Measurements from ENCODE around the gene UCHL5. TPM values are rescaled to one million over a fixed set of nuclear protein-coding genes. Genes with fewer than 3 reads are reported as not detected.

Gene UCHL5
- total and polyA plus RNA-seq, 2 of the 13 experiments (the other 11 are each of a cell fraction or from before 2014, with no cell fraction given), result 18.2 to 44.1 TPM

DNA sequence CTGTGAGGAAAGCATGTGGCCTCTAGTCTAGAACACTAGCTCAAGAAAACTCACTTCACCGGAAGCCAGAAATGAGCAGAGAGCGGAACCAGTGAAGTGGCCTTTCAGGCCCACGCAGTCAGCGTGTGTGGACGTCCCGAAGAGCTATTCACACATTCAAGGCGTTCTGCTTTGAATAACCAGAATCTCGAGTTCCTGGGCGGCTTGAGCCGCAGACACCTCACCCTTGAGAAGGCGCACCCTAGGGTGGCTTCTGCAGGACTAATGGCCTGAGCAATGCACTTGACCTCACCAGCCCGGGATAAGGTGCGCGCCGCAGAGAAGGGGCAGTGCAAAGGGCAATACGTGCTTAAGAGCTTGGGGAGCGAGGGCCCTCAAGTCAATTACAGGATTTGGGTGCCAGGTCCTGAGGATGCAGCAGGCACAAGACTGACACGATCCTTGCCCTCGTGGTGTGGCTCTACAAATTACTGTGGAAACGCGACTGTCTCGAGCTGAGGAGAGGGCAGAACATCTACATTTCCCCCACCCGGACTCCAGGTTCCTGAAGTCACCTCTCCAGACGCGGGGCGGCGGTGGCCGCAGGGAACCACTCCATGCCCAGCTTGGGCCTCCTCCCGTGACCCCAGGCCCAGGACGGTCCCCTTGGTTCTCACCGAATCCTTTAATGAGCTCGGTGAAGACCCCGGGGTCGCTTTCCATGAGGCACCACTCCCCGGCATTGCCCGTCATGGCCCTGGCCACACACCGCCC lies 455 bp downstream of the UCHL5 start (continued):
- TF ChIP-seq, protein P1, sequence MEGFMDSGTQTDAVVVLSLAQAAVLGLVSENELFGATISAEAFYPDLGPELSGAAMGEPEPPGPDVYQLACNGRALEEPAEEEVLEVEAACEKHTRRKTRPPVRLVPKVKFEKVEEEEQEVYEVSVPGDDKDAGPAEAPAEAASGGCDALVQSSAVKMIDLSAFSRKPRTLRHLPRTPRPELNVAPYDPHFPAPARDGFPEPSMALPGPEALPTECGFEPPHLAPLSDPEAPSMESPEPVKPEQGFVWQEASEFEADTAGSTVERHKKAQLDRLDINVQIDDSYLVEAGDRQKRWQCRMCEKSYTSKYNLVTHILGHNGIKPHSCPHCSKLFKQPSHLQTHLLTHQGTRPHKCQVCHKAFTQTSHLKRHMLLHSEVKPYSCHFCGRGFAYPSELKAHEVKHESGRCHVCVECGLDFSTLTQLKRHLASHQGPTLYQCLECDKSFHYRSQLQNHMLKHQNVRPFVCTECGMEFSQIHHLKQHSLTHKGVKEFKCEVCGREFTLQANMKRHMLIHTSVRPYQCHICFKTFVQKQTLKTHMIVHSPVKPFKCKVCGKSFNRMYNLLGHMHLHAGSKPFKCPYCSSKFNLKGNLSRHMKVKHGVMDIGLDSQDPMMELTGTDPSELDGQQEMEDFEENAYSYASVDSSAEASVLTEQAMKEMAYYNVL (CRISPR knock-in tag; IDR thresholded peaks at IDR 0.05; ENCODE audit: borderline replicate concordance), result no peak; the same call in 1 of the 2 replicates
- peak; percentile 46; the same call in 1 of the 2 replicates for TF ChIP-seq ZKSCAN8 (CRISPR knock-in tag; IDR thresholded peaks at IDR 0.05; ENCODE audit: borderline replicate concordance)
- TF ChIP-seq, protein P2, sequence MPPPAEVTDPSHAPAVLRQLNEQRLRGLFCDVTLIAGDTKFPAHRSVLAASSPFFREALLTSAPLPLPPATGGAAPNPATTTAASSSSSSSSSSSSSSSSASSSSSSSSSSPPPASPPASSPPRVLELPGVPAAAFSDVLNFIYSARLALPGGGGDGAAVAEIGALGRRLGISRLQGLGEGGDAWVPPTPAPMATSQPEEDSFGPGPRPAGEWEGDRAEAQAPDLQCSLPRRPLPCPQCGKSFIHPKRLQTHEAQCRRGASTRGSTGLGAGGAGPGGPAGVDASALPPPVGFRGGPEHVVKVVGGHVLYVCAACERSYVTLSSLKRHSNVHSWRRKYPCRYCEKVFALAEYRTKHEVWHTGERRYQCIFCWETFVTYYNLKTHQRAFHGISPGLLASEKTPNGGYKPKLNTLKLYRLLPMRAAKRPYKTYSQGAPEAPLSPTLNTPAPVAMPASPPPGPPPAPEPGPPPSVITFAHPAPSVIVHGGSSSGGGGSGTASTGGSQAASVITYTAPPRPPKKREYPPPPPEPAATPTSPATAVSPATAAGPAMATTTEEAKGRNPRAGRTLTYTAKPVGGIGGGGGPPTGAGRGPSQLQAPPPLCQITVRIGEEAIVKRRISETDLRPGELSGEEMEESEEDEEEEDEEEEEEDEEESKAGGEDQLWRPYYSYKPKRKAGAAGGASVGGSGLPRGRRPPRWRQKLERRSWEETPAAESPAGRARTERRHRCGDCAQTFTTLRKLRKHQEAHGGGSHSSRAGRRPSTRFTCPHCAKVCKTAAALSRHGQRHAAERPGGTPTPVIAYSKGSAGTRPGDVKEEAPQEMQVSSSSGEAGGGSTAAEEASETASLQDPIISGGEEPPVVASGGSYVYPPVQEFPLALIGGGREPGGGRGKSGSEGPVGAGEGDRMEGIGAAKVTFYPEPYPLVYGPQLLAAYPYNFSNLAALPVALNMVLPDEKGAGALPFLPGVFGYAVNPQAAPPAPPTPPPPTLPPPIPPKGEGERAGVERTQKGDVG (CRISPR knock-in tag; IDR thresholded peaks at IDR 0.05; ENCODE audit: borderline replicate concordance), result no peak
- TF ChIP-seq, protein P3, sequence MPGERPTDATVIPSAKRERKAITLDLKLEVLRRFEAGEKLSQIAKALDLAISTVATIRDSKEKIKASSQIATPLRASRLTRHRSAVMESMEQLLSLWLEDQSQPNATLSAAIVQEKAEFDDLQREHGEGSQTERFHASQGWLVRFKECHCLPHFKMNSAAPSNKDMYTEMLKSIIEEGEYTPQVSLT (CRISPR knock-in tag; IDR thresholded peaks at IDR 0.05; ENCODE audit: borderline replicate concordance, low read depth), result no peak
- TF ChIP-seq, protein P4, sequence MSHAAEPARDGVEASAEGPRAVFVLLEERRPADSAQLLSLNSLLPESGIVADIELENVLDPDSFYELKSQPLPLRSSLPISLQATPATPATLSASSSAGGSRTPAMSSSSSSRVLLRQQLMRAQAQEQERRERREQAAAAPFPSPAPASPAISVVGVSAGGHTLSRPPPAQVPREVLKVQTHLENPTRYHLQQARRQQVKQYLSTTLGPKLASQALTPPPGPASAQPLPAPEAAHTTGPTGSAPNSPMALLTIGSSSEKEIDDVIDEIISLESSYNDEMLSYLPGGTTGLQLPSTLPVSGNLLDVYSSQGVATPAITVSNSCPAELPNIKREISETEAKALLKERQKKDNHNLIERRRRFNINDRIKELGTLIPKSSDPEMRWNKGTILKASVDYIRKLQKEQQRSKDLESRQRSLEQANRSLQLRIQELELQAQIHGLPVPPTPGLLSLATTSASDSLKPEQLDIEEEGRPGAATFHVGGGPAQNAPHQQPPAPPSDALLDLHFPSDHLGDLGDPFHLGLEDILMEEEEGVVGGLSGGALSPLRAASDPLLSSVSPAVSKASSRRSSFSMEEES (CRISPR knock-in tag; IDR thresholded peaks at IDR 0.05), result 0 out of 2 replicates have a peak, but pooled peaks have one; percentile 19
- TF ChIP-seq PCBP2 (optimal IDR thresholded peaks at IDR 0.05; ENCODE audit: low read depth, low read length, poor library complexity, severe bottlenecking), result no peak
- no peak for TF ChIP-seq AKAP8 (CRISPR knock-in tag; IDR thresholded peaks at IDR 0.05)
- TF ChIP-seq ZNF446 (CRISPR knock-in tag; IDR thresholded peaks at IDR 0.05), result 0 out of 2 replicates have a peak, but pooled peaks have one; percentile 84
- no peak for TF ChIP-seq NFATC3 (CRISPR knock-in tag; IDR thresholded peaks at IDR 0.05)
- TF ChIP-seq MEIS1 (CRISPR knock-in tag; IDR thresholded peaks at IDR 0.05; ENCODE audit: borderline replicate concordance), result peak; percentile 22; the same call in 1 of the 2 replicates
- no peak for TF ChIP-seq ZNF260 (CRISPR knock-in tag; IDR thresholded peaks at IDR 0.05; ENCODE audit: borderline replicate concordance, low read depth)
- no peak for TF ChIP-seq XRCC5 (optimal IDR thresholded peaks at IDR 0.05; ENCODE audit: low read length)
- no peak; the same call in 1 of the 2 replicates for TF ChIP-seq ZNF782 (CRISPR knock-in tag; IDR thresholded peaks at IDR 0.05; ENCODE audit: borderline replicate concordance)
- no peak; the same call in 1 of the 2 replicates for TF ChIP-seq RXRB (CRISPR knock-in tag; IDR thresholded peaks at IDR 0.05; ENCODE audit: borderline replicate concordance)
- TF ChIP-seq EP300 (IDR thresholded peaks at IDR 0.05; ENCODE audit: low read depth in 2 of 2, low read length in 2 of 2), result no peak
- TF ChIP-seq EP300 (CRISPR knock-in tag; IDR thresholded peaks at IDR 0.05; ENCODE audit: borderline replicate concordance), result no peak
- no peak for TF ChIP-seq POLR2G (IDR thresholded peaks at IDR 0.05; ENCODE audit: low read depth, low read length)

All from HepG2 (cell line).